ENCODE measurements around the gene STK11IP. TPM values are rescaled to one million over a fixed set of nuclear protein-coding genes. Genes with fewer than 3 reads are reported as not detected.

The STK11IP gene
- 13.6 TPM for total RNA-seq

GRCh38 chr2:219597552-219598307, at the start of gene STK11IP:
STK11IP (plus strand) TSS chr2:219597857; CDS start chr2:219598120, 263 bp downstream.
- DNase-seq, result peak; percentile 99

- DNase-seq, result no peak
Observed at GRCh38 chr2:219548990-219549389, 48.7 kb upstream of the STK11IP start.

DNA sequence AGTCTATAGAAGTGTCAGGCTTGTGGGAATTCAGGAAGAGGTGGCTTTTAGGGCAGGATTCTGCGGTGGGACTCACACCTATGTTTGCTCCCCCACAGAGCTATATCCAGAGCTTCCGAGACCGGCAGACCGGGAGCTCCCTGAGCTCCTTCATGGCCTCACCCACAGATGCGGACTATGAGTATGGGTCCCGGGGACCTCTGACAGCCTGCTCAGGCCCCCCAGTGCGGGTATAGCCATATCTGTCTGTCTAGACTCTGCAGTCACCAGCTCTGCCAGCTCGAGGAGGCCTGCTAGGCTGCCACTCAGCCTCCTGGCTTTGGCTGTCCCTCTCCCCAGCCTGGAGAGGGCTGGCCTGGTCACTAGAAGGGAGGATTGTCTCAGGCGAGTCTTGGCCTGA, 48.0 kb upstream of the STK11IP start:
- no peak for DNase-seq

GRCh38 chr2:219551441-219552381, 45.9 kb upstream of the STK11IP start:
- DNase-seq, result peak; percentile 32

- DNase-seq, result peak; percentile 94
Observed at GRCh38 chr2:219552382-219553167, 45.1 kb upstream of the STK11IP start.

DNA sequence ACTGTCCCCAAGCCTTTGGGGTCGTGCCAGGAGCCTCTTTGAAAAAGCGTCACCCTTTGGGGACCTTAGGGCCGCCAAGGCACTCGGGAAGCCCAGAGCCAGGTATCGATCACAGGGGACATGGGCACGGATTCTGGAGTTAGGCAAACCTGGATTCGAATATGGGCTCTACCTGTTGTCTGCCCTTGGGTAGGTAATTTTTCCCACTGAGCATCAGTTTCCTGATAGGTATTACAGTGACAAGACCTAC, 44.6 kb upstream of the STK11IP start:
- no peak for DNase-seq

- no peak for DNase-seq
Observed at GRCh38 chr2:219553463-219553963, 44.1 kb upstream of the STK11IP start.

DNA sequence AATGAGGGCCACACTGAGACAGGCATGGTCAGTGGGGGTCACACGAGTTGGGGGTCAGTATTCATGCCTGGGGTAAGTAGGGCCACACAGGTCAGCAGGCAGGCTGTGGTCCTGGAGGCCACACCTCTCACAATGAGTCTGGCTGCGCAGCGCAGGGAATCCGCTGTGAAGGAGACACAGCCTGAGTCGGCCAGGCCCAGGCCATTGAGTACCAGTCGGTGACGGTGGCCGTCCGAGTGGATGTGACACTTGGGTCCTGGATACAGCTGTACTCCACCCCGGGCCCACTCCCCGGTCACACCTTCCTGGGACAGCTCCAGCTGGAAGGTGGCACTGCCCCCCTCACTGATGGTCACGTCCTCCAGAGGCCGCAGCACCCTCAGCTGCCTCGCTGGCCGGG, 43.3 kb upstream of the STK11IP start:
- DNase-seq, result no peak

- no peak for DNase-seq
Observed at GRCh38 chr2:219555956-219556355, 41.7 kb upstream of the STK11IP start.

- DNase-seq, result no peak
Observed at GRCh38 chr2:219556413-219556812, 41.2 kb upstream of the STK11IP start.

DNA sequence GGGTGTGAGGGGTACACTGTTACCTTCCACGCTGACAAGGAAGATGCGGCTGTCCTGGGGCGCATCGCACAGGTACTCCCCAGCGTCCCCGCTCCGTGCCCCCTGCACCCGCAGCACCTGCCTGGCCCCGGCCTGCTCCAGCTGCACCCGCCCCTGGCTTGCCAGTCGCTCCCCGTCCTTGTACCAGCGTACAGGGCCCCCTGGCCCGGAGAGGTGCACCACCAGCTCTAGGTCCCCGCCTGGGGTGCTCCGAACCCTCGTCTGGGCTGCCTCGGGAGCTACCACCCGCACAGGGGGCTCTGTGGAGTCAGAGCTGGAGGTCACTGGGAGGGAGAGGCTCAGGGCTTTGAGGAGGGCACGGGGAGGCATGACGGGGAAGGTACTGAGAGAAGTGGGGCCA, 40.3 kb upstream of the STK11IP start:
- no peak for DNase-seq

GRCh38 chr2:219557791-219558785, 39.6 kb upstream of the STK11IP start:
- no peak for DNase-seq

- no peak for DNase-seq
Observed at GRCh38 chr2:219559156-219559915, 38.3 kb upstream of the STK11IP start.

DNA sequence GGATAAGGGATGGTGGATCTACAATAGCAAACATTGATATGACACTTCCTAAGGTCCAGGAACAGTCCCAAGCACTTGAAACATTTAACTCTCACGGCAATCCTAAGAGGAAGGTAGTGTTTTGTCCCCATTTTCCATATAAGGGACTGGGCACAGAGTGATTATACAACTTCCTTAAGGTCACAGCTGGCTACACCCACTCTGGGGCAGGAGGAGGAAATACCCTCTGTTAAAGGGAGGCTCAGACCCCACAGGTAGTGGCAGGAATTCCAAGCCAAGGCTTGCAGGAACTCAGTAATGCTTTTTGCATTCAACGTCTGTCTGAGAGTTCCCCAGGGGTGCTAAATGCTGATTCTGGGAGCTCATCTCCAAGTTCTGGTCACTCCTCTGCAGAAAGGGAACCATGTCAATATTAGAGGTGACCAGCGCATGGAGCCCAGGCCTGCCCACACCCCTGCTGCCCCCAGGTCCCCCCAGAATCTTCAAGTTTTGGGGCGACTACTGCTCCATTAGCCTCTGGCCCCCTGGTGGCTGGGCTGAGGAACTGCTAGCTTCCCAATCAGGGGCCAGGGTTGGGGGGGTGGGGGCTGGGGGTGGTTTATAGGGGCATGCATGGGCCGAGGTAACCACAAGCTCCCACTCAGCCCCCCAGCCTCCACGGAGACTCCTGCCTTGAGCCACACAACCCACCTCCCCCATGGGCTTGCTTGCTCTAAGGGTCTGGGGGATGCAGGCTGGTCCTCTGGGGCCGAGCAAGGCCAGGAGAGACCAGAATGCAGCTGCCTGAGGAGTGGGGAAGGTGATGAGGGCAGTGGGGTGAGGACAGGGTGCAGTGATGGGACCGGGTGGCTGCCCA, 37.4 kb upstream of the STK11IP start:
- no peak for DNase-seq

DNA sequence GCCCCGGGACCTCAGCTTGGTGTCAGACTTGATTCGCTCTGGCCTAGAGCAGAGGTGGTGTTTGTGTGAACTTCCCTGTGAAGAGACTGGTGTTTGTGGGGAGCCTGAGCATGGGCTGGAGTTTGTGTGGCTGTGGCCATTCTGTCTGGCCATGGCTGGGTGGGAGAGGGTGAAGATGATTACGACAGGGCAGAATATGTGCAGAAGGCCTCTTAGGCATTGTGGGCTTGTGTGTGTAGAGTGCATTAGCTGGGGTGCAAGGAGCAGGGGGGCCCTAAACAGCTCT, 36.8 kb upstream of the STK11IP start:
- no peak for DNase-seq

DNA sequence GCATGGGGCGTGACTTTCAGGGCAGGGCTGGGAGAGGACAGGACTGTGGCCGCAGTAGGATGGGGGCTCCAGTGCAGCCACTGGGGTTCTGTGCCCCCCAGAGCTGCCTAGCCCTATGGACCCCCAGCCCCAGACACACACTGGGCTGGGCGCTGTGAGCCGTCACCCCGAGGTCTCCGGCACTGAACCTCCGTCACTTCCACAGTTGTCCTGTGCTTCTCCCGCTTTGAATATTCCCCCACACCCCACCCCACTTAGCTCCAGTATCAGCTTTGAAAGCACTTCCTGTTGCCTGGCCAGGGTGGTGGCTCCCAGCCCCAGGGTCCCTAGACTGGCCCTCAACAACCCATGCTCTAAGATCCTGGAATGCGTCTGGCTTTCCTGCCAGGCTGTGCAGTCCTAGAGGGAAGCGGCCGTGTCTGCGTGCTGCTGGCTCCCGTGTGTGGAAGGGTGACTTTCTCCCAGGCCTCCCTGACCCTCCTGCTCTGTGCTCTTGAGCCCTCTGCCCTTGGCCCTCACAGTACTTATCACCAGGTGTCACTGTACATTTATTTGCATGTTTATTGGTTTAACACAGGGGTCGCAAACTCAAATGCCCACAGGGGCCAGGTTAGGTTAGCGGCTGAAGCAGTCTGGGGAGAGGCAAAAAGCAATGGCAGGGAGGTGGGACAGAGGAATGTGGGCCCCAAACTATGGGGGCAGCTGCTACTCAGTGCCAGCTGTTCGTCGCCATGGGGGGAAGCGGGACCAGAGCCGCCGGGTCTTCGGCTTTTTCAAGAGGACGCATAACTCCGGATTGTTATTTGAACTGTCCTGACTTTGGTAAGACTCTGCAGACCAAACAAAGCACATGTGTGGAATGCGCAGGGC, 36.2 kb upstream of the STK11IP start:
- peak; percentile 42 for DNase-seq

- peak; percentile 39 for DNase-seq
Observed at GRCh38 chr2:219562049-219563020, 35.3 kb upstream of the STK11IP start.
